KOPT-K1 (cell line): ENCODE data around the gene NPIPB4.
"Not testable (repeated sequence)": the region's sequence is repeated elsewhere in the genome, so short reads cannot be mapped to it uniquely, and the experiment has no call there.

ENCODE experiments used
- H3K27ac ChIP-seq: fragments of 200-600 bp; sonication (generic); 2 replicates; pipeline ENCODE4 v1.5.1; 2016; ENCODE audit warnings: antibody characterized with exemption, mild to moderate bottlenecking, low read depth, low read length; ENCODE audit not compliant: poor library complexity, severe bottlenecking
- H3K36me3 ChIP-seq: fragments of 200-600 bp; sonication (generic); 2 replicates; pipeline ENCODE4 v1.5.1; 2017; ENCODE audit warnings: antibody characterized with exemption, mild to moderate bottlenecking, low read length, moderate library complexity; ENCODE audit not compliant: insufficient read depth
- H3K9me3 ChIP-seq: fragments of 200-600 bp; sonication (generic); 2 replicates; pipeline ENCODE4 v1.5.1; 2017; ENCODE audit warnings: antibody characterized with exemption, low read length, mild to moderate bottlenecking; ENCODE audit not compliant: insufficient read depth, poor library complexity, severe bottlenecking

Gene NPIPB4

GRCh38 chr16:21815694-21816093 is 41.9 kb downstream of the NPIPB4 start:
- H3K36me3 ChIP-seq: peaks cover 47% of the 10 kb centered on the region
- H3K9me3 ChIP-seq, H3K27ac ChIP-seq: not testable (repeated sequence)

DNA sequence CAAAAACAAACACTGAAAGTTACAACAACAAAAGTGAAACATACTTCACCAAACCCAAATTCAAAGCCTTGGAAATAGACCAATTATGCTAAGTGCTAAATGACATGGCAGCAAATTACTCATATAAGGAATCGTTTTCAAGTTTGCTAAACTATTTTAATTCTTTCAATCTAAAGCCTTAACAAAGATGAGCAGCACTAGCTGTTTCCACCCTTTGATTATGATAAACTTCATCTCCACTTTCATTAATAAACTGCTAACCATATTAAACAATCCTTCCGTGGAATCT is 55.2 kb downstream of the NPIPB4 start:
- H3K36me3 ChIP-seq: peaks cover 27% of the 10 kb centered on the region
- not testable (repeated sequence) for H3K27ac ChIP-seq, H3K9me3 ChIP-seq

- peaks cover 21% of the 10 kb centered on the region for H3K36me3 ChIP-seq
- H3K27ac ChIP-seq, H3K9me3 ChIP-seq: not testable (repeated sequence)
Observed at GRCh38 chr16:21801538-21802374, 55.8 kb downstream of the NPIPB4 start.

DNA sequence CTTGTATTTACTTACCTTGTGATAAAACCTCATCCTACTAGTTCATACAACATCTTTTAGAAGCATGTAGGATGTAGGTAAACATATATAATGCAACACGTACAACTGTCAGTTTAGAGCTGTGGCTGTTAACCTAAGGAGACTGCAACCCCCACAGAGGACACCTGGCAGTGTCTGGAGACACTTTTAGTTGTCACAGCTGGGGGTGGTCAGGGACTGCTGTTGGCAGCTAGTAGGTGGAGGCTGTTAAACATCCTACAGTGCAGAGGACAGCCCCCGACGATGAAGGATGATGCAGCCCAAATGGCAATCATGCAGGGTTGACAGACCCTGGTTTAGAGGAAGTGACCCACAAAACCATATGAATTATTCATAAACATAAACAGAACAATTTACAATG is 59.0 kb downstream of the NPIPB4 start:
- H3K36me3 ChIP-seq: peaks cover 14% of the 10 kb centered on the region; the same call in 1 of the 2 replicates
- not testable (repeated sequence) for H3K9me3 ChIP-seq, H3K27ac ChIP-seq

DNA sequence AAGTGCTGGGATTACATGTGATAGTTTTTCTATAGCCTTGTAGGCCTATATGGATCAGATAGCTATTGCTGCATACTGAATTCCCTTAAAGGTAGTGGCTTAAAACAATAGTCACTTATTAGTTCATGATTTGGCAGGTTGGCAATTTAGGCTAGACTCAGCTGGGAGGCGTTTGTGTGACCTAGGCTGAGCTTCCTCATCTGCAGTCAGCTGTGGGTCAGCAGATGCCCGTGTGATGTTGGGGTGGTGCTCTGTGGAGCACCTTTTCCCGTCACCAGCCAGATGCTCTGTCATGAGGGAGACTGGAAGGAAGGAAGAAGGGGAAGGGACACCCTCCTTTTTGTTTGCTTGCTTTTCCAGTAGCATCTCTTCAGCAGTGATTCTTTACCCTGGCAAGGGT is 64.2 kb downstream of the NPIPB4 start:
- not testable (repeated sequence) for H3K36me3 ChIP-seq, H3K9me3 ChIP-seq, H3K27ac ChIP-seq

DNA sequence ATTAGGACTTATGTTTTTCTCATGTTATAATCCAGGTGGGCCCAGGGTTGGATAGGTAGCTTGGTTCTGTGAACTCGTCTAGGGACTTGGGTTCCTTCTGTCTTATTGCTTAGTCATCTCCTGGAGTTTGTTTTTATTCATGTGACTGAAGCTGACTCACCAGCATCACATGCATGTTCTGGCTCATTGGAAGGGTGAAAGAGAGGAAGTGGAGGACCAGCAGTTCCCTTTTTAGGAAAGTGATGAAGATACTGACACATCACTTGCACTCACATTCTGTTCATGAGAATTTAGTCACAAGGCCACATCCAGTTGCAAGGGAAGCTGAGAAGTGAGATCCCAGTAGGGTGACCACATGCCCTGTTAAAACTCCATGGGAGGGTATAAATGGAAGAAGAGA is 67.0 kb downstream of the NPIPB4 start:
- not testable (repeated sequence) for H3K27ac ChIP-seq, H3K36me3 ChIP-seq, H3K9me3 ChIP-seq
